ENCODE data around the gene FBXL19. TPM values are rescaled to one million over a fixed set of nuclear protein-coding genes. Genes with fewer than 3 reads are reported as not detected.

FBXL19 gene
- total and polyA plus RNA-seq, 9 of the 15 experiments (the other 6 are each of a cell fraction or from before 2014, with no cell fraction given): 0.13 to 48.0 (median 13.5) TPM; not detected in 1

- TF ChIP-seq THAP12 (CRISPR knock-in tag; IDR thresholded peaks at IDR 0.05) (0 out of 2 replicates have a peak, but pooled peaks have one; percentile 60), ZKSCAN8 (CRISPR knock-in tag; IDR thresholded peaks at IDR 0.05) (no peak), PHF20 (IDR thresholded peaks at IDR 0.05; ENCODE audit: partially characterized antibody) (peak; percentile 81), ARID1B (IDR thresholded peaks at IDR 0.05) (peak; percentile 54; the same call in 1 of the 2 replicates), BHLHE40 (IDR thresholded peaks at IDR 0.05; ENCODE audit: low read length) (no peak), ZNF717 (CRISPR knock-in tag; IDR thresholded peaks at IDR 0.05) (no peak), NFIC (IDR thresholded peaks at IDR 0.05) (peak; percentile 65), NFRKB (IDR thresholded peaks at IDR 0.05; ENCODE audit: low read depth) (peak; percentile 89; the same call in 1 of the 2 replicates), ZBTB7A (IDR thresholded peaks at IDR 0.05; ENCODE audit: borderline replicate concordance, control insufficient read depth, low read depth, low read length) (peak; percentile 63; the same call in 1 of the 2 replicates), SIN3B (IDR thresholded peaks at IDR 0.05; ENCODE audit: low read depth) (peak; percentile 31; the same call in 1 of the 2 replicates), VEZF1 (CRISPR knock-in tag; IDR thresholded peaks at IDR 0.05) (peak; percentile 73), CTBP1 (IDR thresholded peaks at IDR 0.05; ENCODE audit: borderline replicate concordance) (peak; percentile 18; the same call in 1 of the 2 replicates), MIER1 (IDR thresholded peaks at IDR 0.05; ENCODE audit: low read depth) (no peak), ARID3A (IDR thresholded peaks at IDR 0.05; ENCODE audit: borderline replicate concordance, low read depth, low read length) (no peak), ZNF785 (CRISPR knock-in tag; IDR thresholded peaks at IDR 0.05) (no peak), ZNF740 (CRISPR knock-in tag; IDR thresholded peaks at IDR 0.05) (peak; percentile 91), ZNF740 (tag; IDR thresholded peaks at IDR 0.05) (peak in 1 of 2 experiments; percentile 70; a peak in 1 of 4 replicates), EZH2 (IDR thresholded peaks at IDR 0.05; ENCODE audit: borderline replicate concordance, low read depth, low read length) (no peak)
Measured at GRCh38 chr16:30996985-30997724, 73.8 kb downstream of the FBXL19 start (continued).

Data from K562 (cell line).